Left colon (tissue), 2 donors: ENCODE data around the gene SMIM26. TPM values are rescaled to one million over a fixed set of nuclear protein-coding genes. Genes with fewer than 3 reads are reported as not detected.

ENCODE experiments used
- ATAC-seq: fragments of 200-7000 bp; cut with Tn5 transposase; one replicate; pipeline ENCODE4 v1.9.1; 2020; ENCODE audit warnings: mild to moderate bottlenecking, moderate library complexity
- DNase-seq, 2 donors: peaks; one replicate each; pipeline ENCODE4 v3.0.0-alpha.2; 2020
- intact Hi-C, 2 donors: fragments of 100-400 bp; cut with DNase I in 1 of 2; cut with micrococcal nuclease in 1 of 2; formaldehyde crosslinking; loops; one replicate each; pipeline versions ENCODE4 v1.11.2 to v1.14.0; 2022; cut with DNase I, micrococcal nuclease
- total RNA-seq, 2 donors: library from RNA; stranded (reverse); fragmentation: NEBNext Ultra II Directional; extraction: Animal tissue kit (Norgen Biotek cat#: 25700); gene quantifications; one replicate each; pipeline ENCODE4 v1.2.1, GENCODE V29; 2021
- donor health status: DM: no; HTN: no; CAD: no.
- donor health status: DM: yes; HTN: yes; CAD: no.

The SMIM26 gene
- total RNA-seq, 2 donors from 2014 or later, result 63.0 to 63.3 TPM

DNA sequence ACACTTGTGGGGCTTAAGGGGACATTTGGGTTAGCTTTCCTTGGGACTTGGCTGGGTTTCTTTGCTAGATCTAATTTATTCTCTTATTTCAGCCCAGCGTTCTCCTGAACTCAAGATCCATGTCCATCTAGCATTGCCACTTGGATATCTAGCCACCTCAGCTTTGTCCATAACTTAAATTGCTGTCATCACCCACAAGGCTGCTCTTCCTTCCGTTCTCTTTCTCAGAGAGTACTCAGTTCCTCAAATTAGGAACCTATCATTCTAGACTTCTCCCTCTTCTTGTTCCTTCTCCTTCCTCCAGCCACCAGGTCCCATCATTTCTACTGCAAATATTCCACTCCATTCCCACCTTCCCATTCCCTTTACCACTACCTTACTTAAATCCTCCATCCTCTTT is 4.3 kb downstream of the SMIM26 start:
- ATAC-seq (no peak), DNase-seq (no peak)
- intact Hi-C loops, result no loop called here

- DNase-seq, result no peak
- intact Hi-C loops, result no loop called here
- ATAC-seq, result no peak
Observed at GRCh38 chr20:18577942-18578341, 10.7 kb downstream of the SMIM26 start.

DNA sequence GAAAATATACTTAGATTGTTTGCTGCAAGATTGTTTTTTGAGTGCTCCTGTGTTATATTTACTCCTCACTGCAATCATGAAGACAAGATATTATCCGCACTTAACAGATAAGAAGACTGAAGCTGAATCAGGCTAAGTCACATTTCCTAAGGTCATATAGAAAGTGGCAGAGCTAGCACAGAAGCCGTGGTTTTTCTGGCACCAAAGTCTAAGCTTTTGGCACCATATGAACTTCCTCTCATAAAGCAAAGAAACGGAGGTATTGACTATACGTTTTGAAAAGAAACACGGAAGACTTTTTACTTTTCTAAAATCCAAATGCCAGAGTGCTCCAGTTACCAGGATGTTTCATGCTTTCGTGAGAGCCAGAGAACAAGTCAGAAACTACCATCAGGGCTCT is 11.3 kb downstream of the SMIM26 start:
- no peak for DNase-seq
- no peak for ATAC-seq

GRCh38 chr20:18580012-18580411 is 12.8 kb downstream of the SMIM26 start:
- ATAC-seq (no peak), DNase-seq (no peak)
- intact Hi-C loops, result no loop called here

More for the DNA sequence above, 11.3 kb downstream of the SMIM26 start:
- intact Hi-C loops, result no loop called here

DNA sequence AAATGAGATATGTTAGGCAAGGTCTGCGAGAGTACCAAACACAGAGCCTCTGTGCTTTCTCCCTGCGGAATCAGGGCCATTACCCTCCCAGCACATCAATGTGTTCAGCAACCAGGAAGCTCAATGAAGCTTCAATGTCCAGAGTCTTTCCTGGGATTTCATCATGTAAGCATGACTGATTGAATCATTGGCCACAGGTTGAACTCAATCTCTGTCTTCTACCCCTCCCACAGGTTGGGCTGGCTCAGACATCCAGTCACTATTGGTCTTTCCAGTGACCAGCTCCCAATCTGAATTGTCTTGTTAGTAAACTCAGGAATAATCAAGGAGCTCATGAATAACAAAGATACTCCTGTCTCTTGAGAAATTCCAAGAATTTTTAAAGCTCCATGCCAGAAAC is 17.9 kb downstream of the SMIM26 start:
- intact Hi-C loops, result no loop called here
- DNase-seq, result no peak
- no peak for ATAC-seq

DNA sequence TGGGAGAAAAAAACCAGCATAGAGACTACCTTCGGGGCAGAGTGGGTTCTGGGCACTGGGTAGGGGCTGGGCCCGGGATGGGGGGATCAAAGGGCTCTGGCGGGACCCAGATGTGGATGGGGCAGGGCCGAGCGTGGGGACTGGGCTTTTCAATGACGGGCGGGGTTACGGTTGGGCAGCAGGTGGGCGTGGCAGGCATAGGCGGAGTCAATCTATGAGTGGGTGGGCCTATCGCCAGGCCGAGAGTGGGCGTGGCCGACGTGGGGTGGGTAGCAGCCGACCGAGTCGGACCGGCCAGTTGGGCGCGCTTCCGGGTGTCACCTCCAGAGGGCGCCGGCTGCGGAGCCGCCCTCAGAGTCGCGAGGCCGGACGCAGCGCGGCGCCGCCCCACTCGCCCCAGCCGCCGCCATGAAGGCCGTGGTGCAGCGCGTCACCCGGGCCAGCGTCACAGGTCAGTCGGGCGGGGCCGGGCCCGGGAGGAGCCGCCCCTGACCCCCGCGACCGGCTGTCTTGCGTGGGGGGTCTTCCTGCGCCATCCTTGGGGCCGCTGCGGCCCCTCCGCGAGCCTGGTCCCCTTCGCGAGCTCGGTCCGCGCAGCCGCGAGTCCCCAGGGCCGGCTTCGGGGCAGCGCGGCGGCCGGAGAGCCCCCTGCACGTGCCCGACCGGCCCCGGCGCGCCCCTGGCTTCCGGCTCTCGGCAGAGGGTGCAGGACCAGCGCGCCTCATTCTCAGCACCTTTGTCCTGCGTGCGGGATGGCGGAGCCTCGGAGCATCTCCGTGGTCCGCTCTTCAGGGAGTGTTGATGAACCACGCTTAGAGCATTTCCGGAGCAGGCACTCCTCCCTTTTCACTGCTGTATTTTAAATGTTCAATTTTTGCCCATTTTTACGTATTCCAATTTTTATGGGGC is 20.7 kb downstream of the SMIM26 start, which contains the start of gene DTD1:
Gene DTD1 (plus strand): TSS at position 390 of the 909 bp plus-strand sequence. CDS start 19 bp downstream, at position 409.
- peak; percentile 94 to 98 for DNase-seq
- intact Hi-C loops, result no loop called here
- ATAC-seq, result peak; percentile 97

- DNase-seq (no peak), ATAC-seq (no peak)
- intact Hi-C loops, result no loop called here
Observed at GRCh38 chr20:18588574-18588933, 21.3 kb downstream of the SMIM26 start.

GRCh38 chr20:18589941-18590674 is 22.9 kb downstream of the SMIM26 start:
- DNase-seq, result no peak
- intact Hi-C loops, result no loop called here
- ATAC-seq, result no peak

- intact Hi-C loops, result no loop called here
- DNase-seq, result no peak
- no peak for ATAC-seq
Observed at GRCh38 chr20:18596270-18596669, 29.0 kb downstream of the SMIM26 start.

GRCh38 chr20:18609741-18610140 is 42.5 kb downstream of the SMIM26 start:
- no peak for ATAC-seq
- DNase-seq, result no peak
- intact Hi-C loops, result no loop called here

DNA sequence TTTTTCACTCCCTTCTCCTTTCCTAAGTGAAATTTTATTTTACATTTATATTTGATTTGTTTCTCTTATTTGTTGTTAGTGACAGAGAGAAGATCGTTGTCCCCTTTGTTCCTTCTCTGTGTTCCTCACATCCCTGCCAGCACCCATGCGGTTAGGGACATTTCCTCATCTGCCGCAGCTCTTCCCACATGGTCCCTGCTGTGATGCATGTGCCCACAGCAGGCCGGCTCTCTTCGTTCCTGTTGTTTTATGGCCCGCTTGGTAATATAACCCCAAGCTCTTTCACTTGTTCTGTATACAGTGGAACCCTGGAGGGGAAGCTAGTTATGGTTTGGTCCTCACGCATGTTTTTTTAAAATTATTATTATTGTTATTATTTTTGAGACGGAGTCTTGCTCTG is 44.3 kb downstream of the SMIM26 start:
- DNase-seq (no peak), ATAC-seq (no peak)
- intact Hi-C loops, result no loop called here

DNA sequence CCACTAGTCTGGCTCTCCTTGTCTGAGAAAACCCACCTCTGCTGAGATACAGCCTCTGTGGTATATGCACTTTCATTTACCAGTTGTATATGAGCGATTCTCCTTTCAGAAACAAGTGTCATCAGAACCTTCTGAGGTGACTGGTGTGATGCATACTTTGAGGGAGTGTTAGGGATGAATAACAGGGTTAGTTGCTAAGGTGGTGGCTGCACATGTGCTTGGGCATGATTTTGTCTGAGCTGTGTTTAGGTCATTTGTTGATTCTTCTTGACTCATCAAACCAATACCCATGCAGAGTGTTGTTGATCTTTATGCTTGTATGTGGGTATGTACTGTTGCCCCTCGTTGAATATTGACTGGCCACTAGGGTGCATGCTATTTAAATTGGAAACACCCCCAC is 46.3 kb downstream of the SMIM26 start:
- intact Hi-C loops, result no loop called here
- ATAC-seq, result no peak
- no peak for DNase-seq

- ATAC-seq, result no peak
- no peak for DNase-seq
- intact Hi-C loops, result no loop called here
Observed at GRCh38 chr20:18614244-18614643, 47.0 kb downstream of the SMIM26 start.

DNA sequence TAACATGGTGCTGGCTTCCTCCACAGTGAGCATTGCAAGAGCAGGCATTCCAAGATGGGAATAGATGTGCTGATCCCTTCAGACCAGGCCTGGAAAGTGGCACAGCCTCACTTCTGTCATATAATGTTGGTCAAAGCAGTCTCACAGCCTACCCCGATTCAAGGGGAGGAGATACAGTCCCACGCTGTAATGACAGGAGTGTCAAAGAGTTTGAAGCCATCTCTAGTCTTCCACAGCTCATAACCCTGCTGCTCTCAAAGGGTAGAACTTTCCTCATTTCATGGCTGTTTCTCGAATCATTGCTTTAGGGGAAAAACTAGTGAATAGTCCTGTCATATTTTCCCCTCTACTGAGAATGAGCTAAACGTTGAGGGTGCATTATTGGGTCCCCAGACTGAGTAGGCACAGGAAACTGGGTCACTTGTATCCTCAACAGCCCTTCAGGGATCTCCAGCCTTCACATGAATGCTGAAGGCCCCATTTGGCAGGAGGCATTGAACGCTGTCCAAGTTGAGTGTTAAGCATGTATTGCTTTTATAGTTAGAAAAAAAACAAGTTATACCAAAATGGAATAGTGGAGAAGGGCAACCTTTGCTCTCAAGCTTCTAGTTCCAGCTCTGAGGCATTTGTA is 47.9 kb downstream of the SMIM26 start:
- DNase-seq (no peak), ATAC-seq (no peak)
- intact Hi-C loops, result no loop called here

Other genes with a start within 250 kb of the SMIM26 start
- gene DZANK1, start 100.4 kb upstream of the SMIM26 start, total RNA-seq, result 1 to 10 TPM; 1.6 to 1.8 TPM
- gene POLR3F, start 100.0 kb upstream of the SMIM26 start, total RNA-seq, result 1 to 10 TPM; 4.5 to 4.7 TPM
- gene RBBP9, start 70.2 kb upstream of the SMIM26 start, total RNA-seq, result 10 to 100 TPM; 10.4 to 12.6 TPM
- gene SEC23B, start 59.5 kb upstream of the SMIM26 start, total RNA-seq, result 10 to 100 TPM; 54.1 to 55.5 TPM
- 10 to 100 TPM; 17.1 to 20.8 TPM for gene DTD1, start 20.6 kb downstream of the SMIM26 start, total RNA-seq
- gene SCP2D1, start 246.4 kb downstream of the SMIM26 start, total RNA-seq, result not detected